ENCODE data around the gene TTC28.

TTC28 gene

DNA sequence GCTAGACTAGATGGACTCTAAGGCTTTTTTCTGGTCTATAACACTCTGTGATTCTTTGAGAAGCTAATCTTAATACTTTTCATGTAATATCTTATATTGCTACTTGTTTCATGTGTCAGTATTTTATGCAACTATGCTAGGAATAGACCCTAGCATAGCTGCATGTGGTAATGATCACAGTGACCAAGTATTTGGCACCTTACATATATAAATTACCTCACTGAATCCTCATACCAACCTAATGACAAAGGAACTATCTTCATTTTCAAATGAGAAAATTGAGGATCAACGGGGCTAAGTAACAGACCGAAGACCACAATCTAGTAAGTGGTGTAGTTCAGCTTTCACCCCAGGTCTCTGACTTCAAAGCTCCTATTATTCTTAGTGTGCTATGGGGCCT lies 433.2 kb downstream of the TTC28 start:
- H3K4me3 Mint-ChIP-seq = no peak overlapping the region

DNA sequence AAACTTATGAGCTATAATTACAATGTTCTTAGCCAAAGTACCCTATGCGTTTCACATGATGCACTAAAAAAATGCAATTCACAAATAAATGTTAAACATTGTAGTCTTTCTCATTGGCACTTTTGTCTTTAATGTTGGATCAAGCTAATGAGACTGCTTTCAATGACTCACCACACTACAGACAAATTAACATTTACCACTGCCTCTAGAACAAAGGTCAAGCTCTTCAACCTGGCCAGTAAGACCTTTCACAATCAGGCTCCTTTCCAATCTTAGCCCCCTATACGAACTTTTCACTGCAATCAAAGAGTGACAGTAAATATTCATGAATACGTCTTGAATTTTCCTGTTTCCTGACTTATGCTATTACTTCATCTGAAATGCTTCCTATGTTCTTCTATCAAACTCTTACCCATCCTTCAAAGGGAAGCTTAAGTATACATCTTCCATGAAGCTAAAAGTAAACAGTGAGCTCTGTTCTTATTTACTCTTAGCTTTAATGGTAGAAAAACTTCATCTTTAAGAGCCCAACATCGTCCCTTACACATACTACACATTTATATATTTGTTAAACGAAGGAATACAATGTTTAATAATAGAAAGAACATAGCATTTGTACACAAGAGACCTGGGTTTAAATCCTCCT lies 433.9 kb downstream of the TTC28 start:
- Mint-ChIP-seq H3K27ac (no peak overlapping the region), H3K4me1 (peaks cover 47% of the 10 kb centered on the region), H3K4me3 (no peak overlapping the region), H3K36me3 (ENCODE audit: low read depth) (no peaks in the 10 kb centered on the region), H3K9me3 (no peaks in the 10 kb centered on the region), H3K27me3 (ENCODE audit: low read depth) (no peaks in the 10 kb centered on the region)
- TF ChIP-seq CTCF (IDR thresholded peaks at IDR 0.05; ENCODE audit: unreplicated experiment in 3 of 3) = no peak

More for the DNA sequence above, 433.2 kb downstream of the TTC28 start:
- Mint-ChIP-seq H3K27me3 (ENCODE audit: low read depth) (no peaks in the 10 kb centered on the region), H3K36me3 (ENCODE audit: low read depth) (no peaks in the 10 kb centered on the region), H3K27ac (peak overlapping the region in 1 of 3 experiments; percentile 33), H3K9me3 (no peaks in the 10 kb centered on the region), H3K4me1 (peaks cover 47% of the 10 kb centered on the region)
- TF ChIP-seq CTCF (IDR thresholded peaks at IDR 0.05; ENCODE audit: unreplicated experiment in 3 of 3) = no peak

DNA sequence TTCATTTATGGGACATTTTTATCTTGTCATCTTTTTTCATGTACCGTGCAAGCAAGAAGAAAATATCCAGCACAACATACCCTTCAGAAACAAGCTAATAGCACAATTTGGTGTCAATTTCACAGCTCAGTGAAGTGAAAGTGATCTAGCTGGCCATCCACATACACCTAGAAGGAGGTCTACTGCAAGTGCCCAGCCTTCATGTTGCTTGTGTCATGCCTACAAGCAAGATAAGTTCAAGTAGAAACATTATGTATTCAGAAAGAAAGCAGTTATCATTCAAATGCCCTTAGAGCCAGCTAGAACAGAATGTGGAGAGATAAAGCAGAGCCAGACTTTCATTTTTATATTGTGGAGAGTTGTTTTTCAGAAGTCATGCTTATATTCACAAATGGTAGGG lies 434.9 kb downstream of the TTC28 start:
- TF ChIP-seq CTCF (IDR thresholded peaks at IDR 0.05; ENCODE audit: unreplicated experiment in 3 of 3) = no peak
- Mint-ChIP-seq H3K4me1 (peaks cover 47% of the 10 kb centered on the region), H3K4me3 (no peak overlapping the region), H3K27me3 (ENCODE audit: low read depth) (no peaks in the 10 kb centered on the region), H3K36me3 (ENCODE audit: low read depth) (no peaks in the 10 kb centered on the region), H3K27ac (peak overlapping the region in 1 of 3 experiments; percentile 11), H3K9me3 (no peaks in the 10 kb centered on the region)

DNA sequence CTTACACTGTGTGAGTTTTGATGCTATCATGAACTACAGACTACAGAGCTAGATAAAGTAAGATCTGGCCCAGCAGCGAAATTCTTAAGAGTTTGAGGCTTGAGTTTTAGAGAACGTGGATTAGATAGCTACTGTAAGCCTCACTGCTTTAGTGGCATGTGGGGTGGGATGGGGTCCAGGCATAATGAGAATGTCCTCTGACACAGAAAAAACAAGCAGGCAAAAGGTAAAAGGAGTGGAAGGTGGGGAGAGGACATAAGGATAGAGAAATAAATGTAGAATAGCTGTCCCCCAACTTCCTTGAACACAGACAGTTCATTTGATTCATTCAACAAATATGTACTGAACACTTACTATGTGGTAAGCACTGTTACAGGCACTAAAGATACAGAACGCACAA lies 436.1 kb downstream of the TTC28 start:
- TF ChIP-seq CTCF (IDR thresholded peaks at IDR 0.05; ENCODE audit: unreplicated experiment in 3 of 3) = no peak
- H3K4me3 Mint-ChIP-seq = no peak overlapping the region
- H3K4me1 Mint-ChIP-seq = peaks cover 40% of the 10 kb centered on the region
- peaks cover 5% of the 10 kb centered on the region for H3K36me3 Mint-ChIP-seq (ENCODE audit: low read depth)
- H3K27me3 Mint-ChIP-seq (ENCODE audit: low read depth) = no peaks in the 10 kb centered on the region
- H3K27ac Mint-ChIP-seq = peak overlapping the region; percentile 26 to 53 (median 29)
- peaks cover 4% of the 10 kb centered on the region for H3K9me3 Mint-ChIP-seq

GRCh38 chr22:28241656-28242290 lies 437.9 kb downstream of the TTC28 start:
- H3K4me1 Mint-ChIP-seq = peaks cover 31% of the 10 kb centered on the region
- H3K4me3 Mint-ChIP-seq = no peak overlapping the region
- H3K36me3 Mint-ChIP-seq (ENCODE audit: low read depth) = peaks cover 13% of the 10 kb centered on the region
- H3K27me3 Mint-ChIP-seq (ENCODE audit: low read depth) = no peaks in the 10 kb centered on the region
- H3K27ac Mint-ChIP-seq = no peak overlapping the region
- peaks cover 11% of the 10 kb centered on the region for H3K9me3 Mint-ChIP-seq
- no peak for TF ChIP-seq CTCF (IDR thresholded peaks at IDR 0.05; ENCODE audit: unreplicated experiment in 3 of 3)

DNA sequence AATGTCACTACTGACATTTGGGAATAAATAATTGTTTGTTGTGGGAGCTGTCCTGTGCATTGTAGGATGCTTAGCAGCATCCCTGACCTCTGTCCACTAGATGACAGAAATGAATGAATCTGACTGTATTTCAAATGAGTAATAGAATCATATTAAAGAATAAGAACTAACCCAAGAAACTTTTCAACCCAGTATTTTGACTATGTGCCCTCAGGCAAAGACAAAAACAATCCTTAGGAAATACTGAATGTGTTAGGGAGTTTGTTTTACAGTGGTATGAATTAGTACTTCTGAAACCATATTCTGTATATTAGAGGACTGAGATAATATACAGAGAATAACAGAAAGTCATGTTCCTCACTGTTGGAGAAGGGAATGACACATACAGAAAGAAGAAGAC lies 439.7 kb downstream of the TTC28 start:
- Mint-ChIP-seq H3K4me3 (no peak overlapping the region), H3K36me3 (ENCODE audit: low read depth) (peaks cover 13% of the 10 kb centered on the region), H3K27ac (no peak overlapping the region), H3K27me3 (ENCODE audit: low read depth) (no peaks in the 10 kb centered on the region), H3K4me1 (peaks cover 20% of the 10 kb centered on the region), H3K9me3 (peaks cover 11% of the 10 kb centered on the region)
- no peak for TF ChIP-seq CTCF (IDR thresholded peaks at IDR 0.05; ENCODE audit: unreplicated experiment in 3 of 3)

Data from nephron (organoid).